ENCODE results near the gene PRSS27. TPM values are rescaled to one million over a fixed set of nuclear protein-coding genes. Genes with fewer than 3 reads are reported as not detected.

Gene PRSS27
- total RNA-seq, 2 donors from 2014 or later = 3.7 to 4.2 TPM

GRCh38 chr16:2719328-2720063 is 528 bp downstream of the PRSS27 start:
- H3K9me3 ChIP-seq (ENCODE audit: control insufficient read depth, low read length) = no peaks in the 10 kb centered on the region
- no peak overlapping the region for H3K27ac Mint-ChIP-seq
- no peaks in the 10 kb centered on the region for H3K4me1 Mint-ChIP-seq
- no peaks in the 10 kb centered on the region for H3K36me3 ChIP-seq (ENCODE audit: control insufficient read depth, insufficient read depth, low read length)
- H3K9ac ChIP-seq (ENCODE audit: extremely low read depth, low read length, poor library complexity, severe bottlenecking) = no peak overlapping the region
- peak overlapping the region; percentile 72 for H3K4me3 Mint-ChIP-seq
- 92 to 96% methylated on average over 12 to 16 of the region's 16 CpGs for WGBS, 2 experiments (ENCODE audit: insufficient coverage in 1 of 2, insufficient read length in 1 of 2)
- H3K27ac ChIP-seq (ENCODE audit: low read depth, low read length) = no peak overlapping the region
- H3K4me3 ChIP-seq (ENCODE audit: low read length) = no peak overlapping the region
- no peaks in the 10 kb centered on the region for H3K36me3 Mint-ChIP-seq (ENCODE audit: low read depth)
- TF ChIP-seq CTCF (conservative IDR thresholded peaks at IDR 0.05) = no peak
- DNase-seq = no peak
- H3K4me1 ChIP-seq (ENCODE audit: control insufficient read depth, insufficient read depth, low read length) = no peaks in the 10 kb centered on the region
- H3K27me3 Mint-ChIP-seq (ENCODE audit: insufficient read depth) = peaks cover 6% of the 10 kb centered on the region
- no peaks in the 10 kb centered on the region for H3K9me3 Mint-ChIP-seq
- H3K27me3 ChIP-seq (ENCODE audit: control insufficient read depth, insufficient read depth, low read length, poor library complexity, severe bottlenecking) = no peaks in the 10 kb centered on the region

- H3K36me3 Mint-ChIP-seq (ENCODE audit: low read depth) = no peaks in the 10 kb centered on the region
Measured at GRCh38 chr16:2717383-2718263, 2.4 kb downstream of the PRSS27 start.

GRCh38 chr16:2716948-2717347 is 3.1 kb downstream of the PRSS27 start:
- Histone ChIP-seq H3K4me1 (ENCODE audit: control insufficient read depth, insufficient read depth, low read length) (no peaks in the 10 kb centered on the region), H3K27me3 (ENCODE audit: control insufficient read depth, insufficient read depth, low read length, poor library complexity, severe bottlenecking) (no peaks in the 10 kb centered on the region), H3K9me3 (ENCODE audit: control insufficient read depth, low read length) (no peaks in the 10 kb centered on the region), H3K36me3 (ENCODE audit: control insufficient read depth, insufficient read depth, low read length) (no peaks in the 10 kb centered on the region), H3K27ac (ENCODE audit: low read depth, low read length) (no peak overlapping the region), H3K4me3 (ENCODE audit: low read length) (no peak overlapping the region), H3K9ac (ENCODE audit: extremely low read depth, low read length, poor library complexity, severe bottlenecking) (no peak overlapping the region)
- Mint-ChIP-seq H3K27ac (no peak overlapping the region), H3K27me3 (ENCODE audit: insufficient read depth) (peaks cover 5% of the 10 kb centered on the region), H3K36me3 (ENCODE audit: low read depth) (no peaks in the 10 kb centered on the region), H3K9me3 (no peaks in the 10 kb centered on the region), H3K4me1 (no peaks in the 10 kb centered on the region), H3K4me3 (no peak overlapping the region)
- 85 to 88% methylated on average over 2 to 10 of the region's 10 CpGs for WGBS, 2 experiments (ENCODE audit: insufficient coverage in 1 of 2, insufficient read length in 1 of 2)
- DNase-seq = no peak
- peak; percentile 37 for TF ChIP-seq CTCF (conservative IDR thresholded peaks at IDR 0.05)

More at GRCh38 chr16:2717383-2718263, 2.4 kb downstream of the PRSS27 start:
- Histone ChIP-seq H3K27ac (ENCODE audit: low read depth, low read length) (no peak overlapping the region), H3K4me1 (ENCODE audit: control insufficient read depth, insufficient read depth, low read length) (no peaks in the 10 kb centered on the region), H3K9me3 (ENCODE audit: control insufficient read depth, low read length) (no peaks in the 10 kb centered on the region), H3K9ac (ENCODE audit: extremely low read depth, low read length, poor library complexity, severe bottlenecking) (no peak overlapping the region), H3K36me3 (ENCODE audit: control insufficient read depth, insufficient read depth, low read length) (no peaks in the 10 kb centered on the region), H3K4me3 (ENCODE audit: low read length) (no peak overlapping the region), H3K27me3 (ENCODE audit: control insufficient read depth, insufficient read depth, low read length, poor library complexity, severe bottlenecking) (no peaks in the 10 kb centered on the region)
- Mint-ChIP-seq H3K9me3 (no peaks in the 10 kb centered on the region), H3K27me3 (ENCODE audit: insufficient read depth) (peaks cover 5% of the 10 kb centered on the region), H3K4me1 (no peaks in the 10 kb centered on the region), H3K4me3 (no peak overlapping the region), H3K27ac (no peak overlapping the region)
- TF ChIP-seq CTCF (conservative IDR thresholded peaks at IDR 0.05) = no peak
- no peak for DNase-seq
- WGBS, 2 experiments (ENCODE audit: insufficient coverage in 1 of 2, insufficient read length in 1 of 2) = 92 to 93% methylated on average over 15 to 21 of the region's 21 CpGs

All from endodermal cell (in vitro differentiated cells).